Keratinocyte (primary cell): ENCODE measurements around the gene NGEF. TPM values are rescaled to one million over a fixed set of nuclear protein-coding genes. Genes with fewer than 3 reads are reported as not detected.

Experiments used
- DNase-seq: peaks from one replicate; pipeline ENCODE4 v3.0.0-alpha.2; 2011; ENCODE audit warnings: low read depth, missing footprints, low spot score
- FAIRE-seq: peaks from 2 replicates; lab custom pipeline; 2011; peaks lifted over from hg19 to GRCh38; lab: Jason Lieb, UNC
- H2AFZ ChIP-seq: 2 replicates; pipeline ENCODE4 v1.6.0; 2012; ENCODE audit warnings: low read length, control low read depth, inconsistent platforms; ENCODE audit not compliant: control insufficient read depth
- H3K27ac ChIP-seq: 2 replicates; pipeline ENCODE4 v1.5.1; 2011; ENCODE audit warnings: low read length; ENCODE audit not compliant: control insufficient read depth, insufficient read depth
- H3K27me3 ChIP-seq: 3 replicates; pipeline ENCODE4 v1.6.0; 2011; ENCODE audit warnings: low read length; ENCODE audit not compliant: control insufficient read depth, insufficient read depth; ENCODE audit errors: extremely low read depth
- H3K36me3 ChIP-seq, 2 experiments: 2 replicates in 1 of 2; 3 replicates in 1 of 2; pipeline ENCODE4 v1.5.1; 2011; ENCODE audit warnings: low read length in 2 of 2, mild to moderate bottlenecking in 1 of 2; ENCODE audit not compliant: control insufficient read depth in 2 of 2, insufficient read depth in 2 of 2; ENCODE audit errors: extremely low read depth in 1 of 2
- H3K4me1 ChIP-seq: 3 replicates; pipeline ENCODE4 v1.5.1; 2011; ENCODE audit warnings: low read length; ENCODE audit not compliant: control insufficient read depth, insufficient read depth; ENCODE audit errors: extremely low read depth
- H3K4me2 ChIP-seq: 3 replicates; pipeline ENCODE4 v1.6.0; 2011; ENCODE audit warnings: low read depth, low read length; ENCODE audit not compliant: control insufficient read depth, insufficient read depth; ENCODE audit errors: extremely low read depth
- H3K4me3 ChIP-seq, 3 experiments: fragments of 200-600 bp in 1 of 3; sonication (generic) in 1 of 3; 2 replicates in 2 of 3; 3 replicates in 1 of 3; pipeline ENCODE4 v1.5.1; 2011 to 2016; ENCODE audit warnings: low read length in 3 of 3, mild to moderate bottlenecking in 3 of 3, control low read depth in 2 of 3, inconsistent platforms in 1 of 3, low read depth in 1 of 3, mixed read lengths in 1 of 3, mixed run types in 1 of 3, moderate library complexity in 1 of 3; ENCODE audit not compliant: control insufficient read depth in 2 of 3, insufficient read depth in 2 of 3; ENCODE audit errors: extremely low read depth in 1 of 3
- H3K79me2 ChIP-seq: 2 replicates; pipeline ENCODE4 v1.6.0; 2012; ENCODE audit warnings: low read length; ENCODE audit not compliant: control insufficient read depth, insufficient read depth
- H3K9ac ChIP-seq: 3 replicates; pipeline ENCODE4 v1.6.0; 2011; ENCODE audit warnings: low read length; ENCODE audit not compliant: control insufficient read depth, insufficient read depth; ENCODE audit errors: extremely low read depth
- H3K9me1 ChIP-seq: 3 replicates; pipeline ENCODE4 v1.6.0; 2011; ENCODE audit warnings: low read length; ENCODE audit not compliant: control insufficient read depth, insufficient read depth; ENCODE audit errors: extremely low read depth
- H3K9me3 ChIP-seq: 2 replicates; pipeline ENCODE4 v1.5.1; 2012; ENCODE audit warnings: low read depth, low read length; ENCODE audit not compliant: control insufficient read depth
- H4K20me1 ChIP-seq: 3 replicates; pipeline ENCODE4 v1.6.0; 2011; ENCODE audit warnings: low read length; ENCODE audit not compliant: control insufficient read depth, insufficient read depth; ENCODE audit errors: extremely low read depth
- CTCF ChIP-seq, 3 experiments: IDR thresholded peaks in 1 of 3; conservative IDR thresholded peaks in 1 of 3; optimal IDR thresholded peaks in 1 of 3; 2 replicates in 2 of 3; 3 replicates in 1 of 3; pipeline versions ENCODE3 to v1.5.1; 2011; ENCODE audit warnings: low read length in 3 of 3, mild to moderate bottlenecking in 3 of 3, moderate library complexity in 2 of 3, control low read depth in 1 of 3, inconsistent platforms in 1 of 3; ENCODE audit not compliant: insufficient read depth in 2 of 3; ENCODE audit errors: extremely low read depth in 1 of 3
- EZH2 ChIP-seq: IDR thresholded peaks from one replicate; pipeline ENCODE4 v1.6.1; 2012; ENCODE audit warnings: inconsistent platforms, mild to moderate bottlenecking, low read length, moderate library complexity
- dilution Hi-C: fragments of 300-500 bp; cut with MboI; formaldehyde crosslinking; loops from one replicate; pipeline ENCODE4 v1.7.0; 2020; ENCODE audit warnings: low sequenced_read_pairs; ENCODE audit not compliant: extremely low pct_ligation_motif_present
- polyA plus RNA-seq, 5 experiments: library from polyadenylated mRNA; depleted of rRNA in 3 of 5; stranded (reverse) in 3 of 5; stranded (forward) in 1 of 5; unstranded in 1 of 5; fragments of >200 nt; gene quantifications; 1 replicate in 1 of 5; 2 replicates in 3 of 5; 3 replicates in 1 of 5; pipeline versions ENCODE4 v1.2.1 to v1.2.3, GENCODE V29; 2011 to 2012; ENCODE audit warnings: missing spikeins in 2 of 5, low read depth in 1 of 5, low replicate concordance in 1 of 5

NGEF gene
- polyA plus RNA-seq, 1 donor (not counting 4 experiments of a cell fraction or from before 2014, with no cell fraction given) = 0.17 TPM

GRCh38 chr2:232896111-232896510, 116.9 kb downstream of the NGEF start:
- H3K9me3 ChIP-seq = no peaks in the 10 kb centered on the region
- H3K4me3 ChIP-seq = no peak overlapping the region
- H3K27ac ChIP-seq = no peak overlapping the region
- H3K9me1 ChIP-seq = no peaks in the 10 kb centered on the region
- H3K79me2 ChIP-seq = no peaks in the 10 kb centered on the region
- no peak for TF ChIP-seq EZH2
- TF ChIP-seq CTCF (optimal IDR thresholded peaks at IDR 0.05 in 1 of 3, IDR thresholded peaks at IDR 0.05 in 1 of 3, conservative IDR thresholded peaks at IDR 0.05 in 1 of 3; ENCODE audit: extremely low read depth in 1 of 3, insufficient read depth in 2 of 3, low read length in 3 of 3) = no peak
- H3K4me2 ChIP-seq = no peak overlapping the region
- no peaks in the 10 kb centered on the region for H3K36me3 ChIP-seq
- no peak overlapping the region for H2AFZ ChIP-seq
- FAIRE-seq = no peak
- no peaks in the 10 kb centered on the region for H3K27me3 ChIP-seq
- no peaks in the 10 kb centered on the region for H4K20me1 ChIP-seq
- H3K9ac ChIP-seq = no peak overlapping the region
- DNase-seq = no peak
- H3K4me1 ChIP-seq = peaks cover 5% of the 10 kb centered on the region
- dilution Hi-C loops = no loop called here

- H3K79me2 ChIP-seq = no peaks in the 10 kb centered on the region
- DNase-seq = no peak
Observed at GRCh38 chr2:232894746-232895145, 118.3 kb downstream of the NGEF start.

More at GRCh38 chr2:232894746-232895145, 118.3 kb downstream of the NGEF start:
- Histone ChIP-seq H3K27me3 (no peaks in the 10 kb centered on the region), H3K27ac (no peak overlapping the region), H3K9ac (no peak overlapping the region), H2AFZ (no peak overlapping the region), H3K36me3 (no peaks in the 10 kb centered on the region), H3K4me2 (no peak overlapping the region), H3K9me1 (no peaks in the 10 kb centered on the region), H3K9me3 (no peaks in the 10 kb centered on the region), H3K4me3 (no peak overlapping the region), H3K4me1 (peaks cover 5% of the 10 kb centered on the region), H4K20me1 (no peaks in the 10 kb centered on the region)
- TF ChIP-seq CTCF (optimal IDR thresholded peaks at IDR 0.05 in 1 of 3, IDR thresholded peaks at IDR 0.05 in 1 of 3, conservative IDR thresholded peaks at IDR 0.05 in 1 of 3; ENCODE audit: extremely low read depth in 1 of 3, insufficient read depth in 2 of 3, low read length in 3 of 3) = no peak
- no peak for TF ChIP-seq EZH2
- dilution Hi-C loops = no loop called here
- no peak for FAIRE-seq
